Raji (cell line): ENCODE data around the gene SAAL1.

Experiments
- POLR2A ChIP-seq: IDR thresholded peaks from 2 replicates; pipeline ENCODE4 v1.6.1; 2011; ENCODE audit warnings: low read depth, low read length, control low read depth; ENCODE audit not compliant: insufficient read depth

The SAAL1 gene, protein sequence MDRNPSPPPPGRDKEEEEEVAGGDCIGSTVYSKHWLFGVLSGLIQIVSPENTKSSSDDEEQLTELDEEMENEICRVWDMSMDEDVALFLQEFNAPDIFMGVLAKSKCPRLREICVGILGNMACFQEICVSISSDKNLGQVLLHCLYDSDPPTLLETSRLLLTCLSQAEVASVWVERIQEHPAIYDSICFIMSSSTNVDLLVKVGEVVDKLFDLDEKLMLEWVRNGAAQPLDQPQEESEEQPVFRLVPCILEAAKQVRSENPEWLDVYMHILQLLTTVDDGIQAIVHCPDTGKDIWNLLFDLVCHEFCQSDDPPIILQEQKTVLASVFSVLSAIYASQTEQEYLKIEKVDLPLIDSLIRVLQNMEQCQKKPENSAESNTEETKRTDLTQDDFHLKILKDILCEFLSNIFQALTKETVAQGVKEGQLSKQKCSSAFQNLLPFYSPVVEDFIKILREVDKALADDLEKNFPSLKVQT

DNA sequence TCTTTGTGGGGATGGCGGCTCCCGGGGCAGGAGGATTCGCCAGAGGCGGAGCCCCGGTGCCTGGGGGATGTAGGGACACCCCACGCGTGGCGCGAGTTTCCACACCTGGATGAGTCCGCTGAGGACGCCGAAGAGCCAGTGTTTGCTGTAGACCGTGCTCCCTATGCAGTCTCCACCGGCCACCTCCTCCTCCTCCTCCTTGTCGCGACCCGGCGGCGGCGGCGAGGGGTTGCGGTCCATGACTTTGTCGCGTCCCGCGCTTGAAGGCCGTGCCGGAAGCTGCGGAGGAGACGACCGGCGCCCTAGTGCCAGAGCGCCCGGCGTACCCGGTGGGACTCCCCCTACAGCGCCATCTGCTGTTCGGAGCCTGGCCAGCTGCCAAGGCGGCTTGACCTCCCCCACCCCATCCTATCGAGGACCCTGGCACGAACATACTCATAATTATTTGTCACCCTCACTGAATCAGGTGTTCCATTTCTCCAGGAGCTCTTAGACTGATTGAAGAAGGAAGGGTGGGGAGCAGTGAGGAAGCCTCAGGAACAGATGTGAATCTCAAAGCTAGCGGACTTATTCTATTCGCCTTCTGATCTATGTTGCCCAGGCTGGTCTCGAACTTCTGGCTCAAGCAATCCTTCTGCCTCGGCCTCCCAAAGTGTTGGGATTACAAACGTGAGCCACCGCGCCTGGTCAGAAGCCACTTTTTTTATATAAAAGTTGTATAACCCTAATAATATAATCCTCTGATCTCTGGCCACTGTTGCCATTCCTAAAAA is at the start of gene SAAL1:
TSS of gene SAAL1 (minus strand) at position 281 of the 773 bp plus-strand sequence. CDS start at position 240, 41 bp downstream.
- TF ChIP-seq POLR2A, result peak; percentile 94

DNA sequence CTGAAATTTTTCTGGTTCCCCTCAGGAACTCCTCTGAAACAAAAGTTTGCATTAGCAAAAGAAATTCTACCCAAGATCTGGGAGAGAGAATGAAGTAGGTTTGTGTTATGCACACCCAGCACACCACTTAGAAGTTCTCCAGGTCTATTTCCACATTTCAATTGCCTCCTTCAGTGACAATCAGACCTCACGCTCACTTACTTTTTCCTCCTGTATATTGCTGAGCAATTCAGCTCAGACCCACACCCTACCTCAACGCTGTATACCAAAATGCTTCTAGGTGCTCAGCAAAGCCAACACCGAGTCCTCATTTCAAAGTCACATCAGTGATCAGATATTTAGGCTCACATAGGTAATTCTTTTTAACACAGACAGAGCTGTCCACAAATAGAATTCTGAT is 45.7 kb upstream of the SAAL1 start:
- no peak for TF ChIP-seq POLR2A

DNA sequence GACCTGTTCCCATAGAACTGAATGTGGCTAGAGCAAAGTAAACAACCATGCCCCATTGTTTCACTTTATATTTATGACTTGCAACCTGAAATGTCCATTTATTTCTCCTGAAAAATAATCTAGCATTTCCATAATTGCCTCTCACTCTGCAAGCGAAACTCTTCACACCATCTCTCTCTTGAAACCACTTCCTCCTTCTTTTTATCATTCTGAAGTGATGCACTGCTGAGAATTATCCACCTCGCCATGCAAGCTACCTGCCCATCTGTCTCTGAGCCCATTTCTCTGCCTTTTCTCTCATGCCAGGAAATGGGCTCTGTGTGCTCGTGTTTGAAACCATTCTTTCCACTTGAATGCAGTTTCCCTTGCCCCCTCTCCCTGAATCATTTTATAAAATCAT is 40.0 kb upstream of the SAAL1 start:
- no peak for TF ChIP-seq POLR2A

DNA sequence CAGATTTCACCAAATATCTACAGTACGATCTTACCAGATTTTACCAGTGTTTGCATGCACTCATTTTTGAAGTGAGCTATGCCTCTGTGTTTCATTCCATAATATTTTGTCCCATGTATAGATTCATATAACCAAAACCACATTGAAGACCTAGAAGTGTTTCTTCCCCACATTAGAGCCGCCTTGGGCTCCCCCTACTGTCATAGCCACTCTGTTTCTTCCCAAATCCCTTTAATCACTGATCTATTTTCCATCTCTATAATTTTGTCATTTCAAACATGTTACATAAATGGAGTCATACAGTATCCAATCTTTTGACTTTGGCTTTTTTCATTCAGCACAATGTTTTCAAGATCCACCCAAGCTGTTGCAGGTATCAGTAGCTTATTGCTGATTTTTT is 39.1 kb upstream of the SAAL1 start:
- no peak for TF ChIP-seq POLR2A

DNA sequence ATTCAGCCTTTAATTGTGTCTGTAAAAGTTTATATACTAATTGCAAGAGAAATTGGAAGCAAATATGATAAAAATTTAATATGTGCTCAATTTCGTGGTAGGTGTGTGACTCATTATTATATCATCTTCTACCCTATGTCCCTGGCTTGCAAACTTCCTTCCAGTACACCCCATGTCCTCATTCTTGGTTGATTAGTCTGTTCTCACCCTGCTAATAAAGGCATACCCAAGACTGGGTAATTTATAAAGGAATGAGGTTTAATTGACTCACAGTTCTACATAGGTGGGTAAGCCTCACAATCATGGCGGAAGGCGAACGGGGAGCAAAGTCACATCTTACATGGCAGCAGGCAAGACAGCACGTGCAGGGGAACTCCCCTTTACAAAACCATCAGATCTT is 38.4 kb upstream of the SAAL1 start:
- no peak for TF ChIP-seq POLR2A

DNA sequence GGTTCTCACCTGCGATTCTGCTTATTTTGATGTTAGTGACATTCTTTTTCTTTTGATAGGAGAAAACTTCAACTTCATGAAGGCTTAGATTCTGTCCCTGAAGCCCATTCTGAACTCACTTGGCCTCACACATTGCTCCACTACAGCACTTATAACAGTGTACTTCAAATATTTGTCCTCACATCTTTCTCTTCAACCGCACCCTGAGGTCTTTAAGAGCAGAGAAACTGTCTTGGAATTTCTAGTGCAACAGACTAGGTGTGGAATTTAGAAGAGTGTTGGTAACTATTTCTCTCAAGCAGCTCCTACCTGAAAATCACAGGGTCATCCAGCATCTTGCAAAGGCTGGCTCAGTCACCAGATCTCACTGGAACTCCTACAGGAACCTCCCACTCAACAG is 34.3 kb upstream of the SAAL1 start:
- TF ChIP-seq POLR2A, result no peak

DNA sequence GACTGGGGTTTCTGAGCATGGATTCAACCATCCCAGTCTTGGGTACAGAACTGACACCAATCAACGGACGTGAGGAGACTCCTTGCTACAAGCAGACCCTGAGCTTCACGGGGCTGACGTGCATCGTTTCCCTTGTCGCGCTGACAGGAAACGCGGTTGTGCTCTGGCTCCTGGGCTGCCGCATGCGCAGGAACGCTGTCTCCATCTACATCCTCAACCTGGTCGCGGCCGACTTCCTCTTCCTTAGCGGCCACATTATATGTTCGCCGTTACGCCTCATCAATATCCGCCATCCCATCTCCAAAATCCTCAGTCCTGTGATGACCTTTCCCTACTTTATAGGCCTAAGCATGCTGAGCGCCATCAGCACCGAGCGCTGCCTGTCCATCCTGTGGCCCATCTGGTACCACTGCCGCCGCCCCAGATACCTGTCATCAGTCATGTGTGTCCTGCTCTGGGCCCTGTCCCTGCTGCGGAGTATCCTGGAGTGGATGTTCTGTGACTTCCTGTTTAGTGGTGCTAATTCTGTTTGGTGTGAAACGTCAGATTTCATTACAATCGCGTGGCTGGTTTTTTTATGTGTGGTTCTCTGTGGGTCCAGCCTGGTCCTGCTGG is 31.4 kb upstream of the SAAL1 start:
- TF ChIP-seq POLR2A, result no peak

DNA sequence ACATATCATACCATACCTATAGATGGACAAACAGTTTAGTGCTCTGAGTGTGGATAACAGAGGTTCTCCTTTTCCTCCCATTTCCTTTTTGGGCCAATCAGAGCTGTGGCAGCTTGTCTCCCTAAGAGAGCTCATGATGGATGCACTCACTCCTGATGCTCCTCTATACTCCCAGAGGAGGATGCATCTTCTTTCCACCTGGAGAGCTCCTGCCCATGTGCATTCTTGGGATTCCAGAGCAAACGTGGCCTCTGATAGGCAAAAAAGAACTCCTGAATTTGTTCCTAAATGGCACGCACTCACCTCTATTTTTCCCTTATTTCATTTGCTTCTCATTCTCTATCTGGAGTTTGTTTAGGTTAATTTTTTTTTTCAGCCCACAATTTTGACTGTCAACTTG is 29.4 kb upstream of the SAAL1 start:
- TF ChIP-seq POLR2A, result no peak

DNA sequence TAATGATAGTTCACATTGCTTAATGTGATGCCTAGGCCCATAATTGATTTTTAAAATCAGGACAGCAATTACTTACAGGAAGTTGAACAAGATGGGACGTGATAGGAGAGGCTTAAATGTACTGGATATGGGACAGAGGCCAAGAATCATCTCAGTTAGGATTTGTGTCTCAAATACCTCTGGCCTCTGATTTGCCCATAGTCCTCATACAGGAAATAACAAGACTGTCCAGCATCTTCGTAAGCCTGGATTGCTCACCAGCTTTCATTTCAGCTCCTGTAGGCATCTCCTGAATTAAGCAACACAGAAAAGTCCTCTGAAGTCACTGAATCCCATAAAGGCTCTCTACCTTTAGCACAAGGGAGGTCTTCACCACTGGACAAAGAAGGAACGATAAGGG is 26.5 kb upstream of the SAAL1 start, which contains the start of gene MRGPRX3:
TSS of gene MRGPRX3 (plus strand) at position 231 of the 400 bp plus-strand sequence. CDS start 4,632 bp downstream, outside the sequence.
- TF ChIP-seq POLR2A, result no peak

DNA sequence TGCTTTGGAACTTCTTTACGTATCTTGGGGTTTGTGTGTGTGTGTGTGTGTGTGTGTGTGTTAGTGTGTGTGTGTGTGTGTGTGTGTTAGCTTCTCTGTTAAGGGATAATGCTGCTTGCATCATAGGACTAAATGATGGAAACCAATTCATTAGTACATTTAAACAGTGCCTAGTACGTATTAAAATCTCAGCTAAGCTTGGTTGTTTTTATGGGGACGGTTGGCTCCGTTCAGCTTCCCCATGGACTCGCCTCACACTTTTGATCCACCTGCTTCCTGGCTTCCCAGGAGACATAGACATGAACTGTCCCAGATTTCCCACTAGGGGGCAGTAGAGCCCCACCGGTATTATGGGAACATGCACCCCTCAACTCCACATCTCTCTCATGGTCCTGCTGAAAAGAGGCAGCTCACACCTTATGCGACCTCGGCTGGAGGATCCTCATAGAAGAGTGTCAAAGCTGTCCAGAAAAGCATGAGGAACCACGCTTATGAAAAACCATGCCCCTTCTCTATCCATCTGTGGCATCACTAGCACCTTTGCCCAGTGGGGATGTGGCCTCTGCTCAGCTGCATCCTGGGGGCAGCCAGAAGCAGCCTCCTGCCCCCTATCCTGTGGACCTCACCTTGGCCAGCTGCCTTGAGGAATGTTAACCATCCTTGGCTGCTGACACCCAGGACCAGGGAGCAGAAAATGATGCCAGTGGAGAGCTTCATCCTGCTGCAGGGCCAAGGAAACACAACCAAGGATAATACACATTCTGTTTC is 9.7 kb upstream of the SAAL1 start:
- no peak for TF ChIP-seq POLR2A

DNA sequence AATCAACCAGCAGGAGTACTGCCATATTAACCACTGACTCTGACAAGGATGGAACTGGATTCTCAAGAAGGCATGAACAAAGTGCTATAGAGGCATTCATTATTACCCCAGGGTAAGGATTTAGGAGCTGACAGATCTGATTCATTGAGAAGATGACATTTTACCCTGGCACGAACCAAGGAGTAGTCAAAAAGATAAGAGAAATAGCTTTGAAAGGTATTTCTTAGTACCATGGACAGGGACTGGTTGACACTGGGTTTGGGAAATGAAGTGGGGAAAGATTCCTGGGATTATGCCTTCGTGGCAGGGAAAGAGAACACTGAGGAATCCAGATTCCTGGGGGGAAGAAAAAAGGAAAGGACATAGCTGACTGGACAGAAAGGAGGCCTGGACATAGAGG is 5.1 kb upstream of the SAAL1 start:
- no peak for TF ChIP-seq POLR2A

DNA sequence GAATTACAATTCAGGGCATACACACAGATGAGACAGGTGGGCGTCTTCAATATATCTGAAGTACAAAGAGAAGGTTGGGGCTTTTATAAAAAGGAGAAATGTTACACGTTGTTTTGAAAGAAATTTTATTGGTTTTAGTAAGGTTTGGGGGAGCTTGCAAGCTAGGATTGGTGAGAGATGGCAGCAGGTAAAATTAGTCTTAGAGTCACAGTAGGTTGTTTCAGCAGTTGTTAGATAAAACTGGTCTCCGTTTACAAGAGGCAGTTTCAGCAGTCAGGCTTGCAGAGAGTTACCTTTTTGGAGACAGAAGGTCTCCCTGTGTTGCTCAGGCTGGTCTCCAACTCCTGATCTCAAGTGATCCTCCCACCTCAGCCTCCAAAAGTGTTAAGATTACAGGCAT is 2.4 kb upstream of the SAAL1 start:
- TF ChIP-seq POLR2A, result no peak

DNA sequence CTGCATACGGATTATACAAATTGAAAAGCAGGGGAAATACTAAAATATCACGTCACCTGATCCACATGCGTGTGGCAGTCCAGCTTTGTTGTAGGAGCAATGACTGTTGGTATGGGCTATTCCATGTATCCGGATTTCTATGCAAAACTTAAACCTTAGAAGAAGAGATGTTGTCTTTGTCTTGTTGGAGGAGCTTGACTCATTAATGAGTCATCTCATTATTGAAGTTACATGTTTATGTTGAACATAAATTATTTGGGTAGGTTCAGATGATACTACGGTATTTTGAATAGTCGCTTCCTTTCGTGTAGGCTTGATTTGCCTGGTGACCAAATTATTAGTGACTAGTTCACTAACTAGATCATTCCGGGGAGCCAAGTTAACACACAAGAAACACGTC is 806 bp upstream of the SAAL1 start:
- TF ChIP-seq POLR2A, result no peak

DNA sequence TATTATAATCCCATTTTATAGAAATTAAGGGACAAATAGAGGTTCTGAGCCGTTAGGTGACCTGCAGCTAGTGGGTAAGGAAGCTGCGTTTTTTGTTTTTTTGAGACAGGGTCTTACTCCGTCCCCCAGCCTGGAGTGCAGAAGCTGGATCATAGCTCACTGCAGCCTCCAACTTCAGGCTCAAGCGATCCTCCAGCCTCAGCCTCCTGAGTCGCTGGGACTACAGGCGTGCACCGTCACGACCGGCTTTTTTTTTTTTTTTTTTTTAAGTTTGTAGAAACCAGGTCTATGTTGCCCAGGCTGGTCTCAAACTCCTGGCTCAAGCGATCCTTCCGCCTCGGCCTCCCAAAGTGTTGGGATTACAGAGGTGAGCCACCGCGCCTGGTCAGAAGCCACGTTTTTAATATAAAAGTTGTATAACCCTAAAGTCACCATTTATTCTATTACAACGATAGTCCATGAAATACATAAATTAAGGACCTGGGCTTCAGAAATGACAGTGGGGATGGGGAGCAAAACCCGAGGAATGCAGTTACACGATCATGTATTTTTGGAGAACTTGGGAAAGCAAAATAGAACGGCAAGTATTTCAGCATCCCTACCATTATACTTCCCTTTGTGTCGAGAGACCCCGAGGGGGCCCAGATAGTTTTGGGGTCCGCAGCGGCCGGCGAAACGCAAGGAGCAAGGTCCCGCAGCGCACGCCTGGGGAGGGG is 638 bp downstream of the SAAL1 start:
- no peak for TF ChIP-seq POLR2A

DNA sequence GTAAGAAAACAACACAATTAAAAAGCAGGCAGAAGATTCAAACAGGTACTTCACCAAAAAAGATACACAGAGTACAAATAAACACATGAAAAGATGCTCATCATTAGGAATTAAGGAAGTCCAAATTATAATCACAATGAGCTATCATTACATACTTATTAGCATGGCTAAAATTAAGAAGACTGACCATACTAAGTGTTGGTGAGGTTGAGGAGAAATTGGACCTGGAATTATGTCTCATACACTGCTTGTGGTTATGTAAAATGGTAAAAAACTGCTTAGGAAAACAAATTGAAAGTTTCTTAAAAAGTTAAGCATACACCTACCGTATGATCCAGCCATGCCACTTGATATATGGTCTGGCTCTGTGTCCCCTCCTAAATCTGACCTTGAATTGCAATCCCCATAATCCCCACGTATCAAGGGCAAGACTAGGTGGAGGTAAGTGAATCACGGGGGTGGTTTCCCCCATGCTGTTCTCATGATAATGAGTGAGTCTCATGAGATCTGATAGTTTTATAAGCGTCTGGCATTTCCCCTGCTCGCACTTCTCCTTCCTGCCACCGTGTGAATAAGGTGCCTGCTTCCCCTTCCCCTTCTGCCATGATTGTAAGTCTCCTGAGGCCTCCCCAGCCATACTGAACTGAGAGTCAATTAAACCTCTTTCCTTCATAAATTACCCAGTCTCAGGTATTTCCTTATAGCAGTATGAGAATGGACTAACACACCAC is 4.8 kb downstream of the SAAL1 start:
- TF ChIP-seq POLR2A, result no peak
